Loucy (cell line): ENCODE data around the gene SUN1.

ENCODE experiments used
- H2AFZ ChIP-seq: fragments of 200-600 bp; sonication (generic); 2 replicates; pipeline ENCODE4 v1.6.0; 2016; ENCODE audit warnings: antibody characterized with exemption, mild to moderate bottlenecking, low read length, moderate library complexity
- H3F3A ChIP-seq: fragments of 200-600 bp; 2 replicates; pipeline ENCODE4 v1.6.0; 2016; ENCODE audit warnings: antibody characterized with exemption, low read depth, mild to moderate bottlenecking
- H3K27me3 ChIP-seq: fragments of 200-600 bp; sonication (generic); 2 replicates; pipeline ENCODE4 v1.6.1; 2014; ENCODE audit warnings: low read length, mild to moderate bottlenecking; ENCODE audit not compliant: insufficient read depth, poor library complexity, severe bottlenecking
- H3K36me3 ChIP-seq: fragments of 200-600 bp; sonication (generic); 2 replicates; pipeline ENCODE4 v1.6.1; 2016; ENCODE audit warnings: low read length; ENCODE audit not compliant: insufficient read depth
- H3K4me1 ChIP-seq: fragments of 200-600 bp; sonication (generic); 2 replicates; pipeline ENCODE4 v1.5.1; 2014; ENCODE audit warnings: low read length, mild to moderate bottlenecking; ENCODE audit not compliant: insufficient read depth, poor library complexity, severe bottlenecking
- H3K4me2 ChIP-seq: fragments of 200-600 bp; sonication (generic); 2 replicates; pipeline ENCODE4 v1.6.0; 2014; ENCODE audit warnings: antibody characterized with exemption, low read length, low read depth, mild to moderate bottlenecking; ENCODE audit not compliant: poor library complexity, severe bottlenecking
- H3K4me3 ChIP-seq: fragments of 200-600 bp; sonication (generic); 2 replicates; pipeline ENCODE4 v1.5.1; 2014; ENCODE audit warnings: low read length, mild to moderate bottlenecking, mixed read lengths; ENCODE audit not compliant: poor library complexity, severe bottlenecking
- H3K79me2 ChIP-seq: fragments of 200-600 bp; sonication (generic); 2 replicates; pipeline ENCODE4 v1.6.1; 2014; ENCODE audit warnings: low read length; ENCODE audit not compliant: insufficient read depth
- H3K9ac ChIP-seq: fragments of 200-600 bp; sonication (generic); 2 replicates; pipeline ENCODE4 v1.6.0; 2014; ENCODE audit warnings: mild to moderate bottlenecking, low read depth, low read length, moderate library complexity; ENCODE audit not compliant: poor library complexity, severe bottlenecking
- H3K9me2 ChIP-seq: fragments of 200-600 bp; sonication (generic); replicated peaks from 2 replicates; pipeline ENCODE4 v1.6.1; 2016; ENCODE audit warnings: low read depth, low read length, mixed read lengths
- H3K9me3 ChIP-seq: fragments of 200-600 bp; sonication (generic); 2 replicates; pipeline ENCODE4 v1.6.1; 2014; ENCODE audit warnings: mild to moderate bottlenecking, antibody characterized with exemption, low read length, low read depth; ENCODE audit not compliant: insufficient read depth
- H4K20me1 ChIP-seq: fragments of 200-600 bp; sonication (generic); 2 replicates; pipeline ENCODE4 v1.6.0; 2014; ENCODE audit warnings: antibody characterized with exemption, low read length, mild to moderate bottlenecking; ENCODE audit not compliant: insufficient read depth, poor library complexity, severe bottlenecking
- EZH2phosphoT487 ChIP-seq: fragments of 200-600 bp; IDR thresholded peaks from 2 replicates; pipeline ENCODE4 v1.6.1; 2018; ENCODE audit warnings: antibody characterized with exemption, mild to moderate bottlenecking, moderate library complexity, borderline replicate concordance
- TF ChIP-seq, protein P1 (sequence below): fragments of 200-600 bp; sonication (generic); conservative IDR thresholded peaks from 2 replicates; pipeline ENCODE4 v1.5.1; 2014; ENCODE audit warnings: mild to moderate bottlenecking, antibody characterized with exemption, low read length

Gene SUN1

DNA sequence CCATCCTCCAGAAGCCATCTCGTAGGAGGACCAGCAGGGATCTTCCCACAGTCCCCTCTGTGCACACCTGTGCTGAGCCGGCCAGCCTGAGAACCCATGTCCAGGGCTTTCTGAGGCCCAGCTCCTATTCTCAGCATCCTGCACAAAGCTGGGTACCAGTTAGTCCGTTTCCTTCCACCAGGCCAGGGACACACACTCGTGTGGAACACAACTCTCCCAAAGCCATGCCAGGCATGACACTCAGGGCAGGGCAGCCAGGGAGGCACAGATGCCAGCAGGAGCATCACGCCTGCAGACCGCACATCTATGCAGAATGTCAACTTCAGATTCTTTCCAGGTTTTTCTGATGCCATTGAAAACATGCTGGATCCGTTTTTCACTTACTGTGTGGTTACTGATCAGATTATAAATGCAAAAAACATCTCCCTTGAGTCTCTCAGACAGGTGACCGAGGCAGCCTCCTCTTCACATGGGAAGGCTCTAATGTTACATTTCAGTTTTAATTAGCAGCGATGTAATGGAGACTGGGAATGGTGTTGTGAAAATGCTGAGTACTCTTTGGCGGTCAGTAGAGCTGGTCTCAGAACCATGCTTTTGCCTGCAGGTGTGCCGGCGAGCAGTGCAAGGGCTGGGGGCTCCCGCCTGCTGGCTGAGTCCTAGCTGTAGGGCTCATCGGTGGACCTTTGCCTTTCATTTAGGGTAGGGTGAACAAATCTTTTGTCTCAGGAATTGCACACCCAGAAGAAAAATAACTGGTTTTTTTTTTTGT, 3.3 kb upstream of the SUN1 start:
- Histone ChIP-seq H2AFZ (no peak overlapping the region), H3K4me2 (no peak overlapping the region), H3K9me3 (no peaks in the 10 kb centered on the region), H3K36me3 (peaks cover 9% of the 10 kb centered on the region; the same call in 1 of the 2 replicates), H3K4me3 (no peak overlapping the region), H3K27me3 (no peaks in the 10 kb centered on the region), H4K20me1 (peaks cover 26% of the 10 kb centered on the region), H3K9ac (no peak overlapping the region), H3K4me1 (peaks cover 23% of the 10 kb centered on the region), H3F3A (peaks cover 3% of the 10 kb centered on the region; the same call in 1 of the 2 replicates), H3K79me2 (peaks cover 80% of the 10 kb centered on the region), H3K9me2 (no peaks in the 10 kb centered on the region)
- TF ChIP-seq, protein P1, sequence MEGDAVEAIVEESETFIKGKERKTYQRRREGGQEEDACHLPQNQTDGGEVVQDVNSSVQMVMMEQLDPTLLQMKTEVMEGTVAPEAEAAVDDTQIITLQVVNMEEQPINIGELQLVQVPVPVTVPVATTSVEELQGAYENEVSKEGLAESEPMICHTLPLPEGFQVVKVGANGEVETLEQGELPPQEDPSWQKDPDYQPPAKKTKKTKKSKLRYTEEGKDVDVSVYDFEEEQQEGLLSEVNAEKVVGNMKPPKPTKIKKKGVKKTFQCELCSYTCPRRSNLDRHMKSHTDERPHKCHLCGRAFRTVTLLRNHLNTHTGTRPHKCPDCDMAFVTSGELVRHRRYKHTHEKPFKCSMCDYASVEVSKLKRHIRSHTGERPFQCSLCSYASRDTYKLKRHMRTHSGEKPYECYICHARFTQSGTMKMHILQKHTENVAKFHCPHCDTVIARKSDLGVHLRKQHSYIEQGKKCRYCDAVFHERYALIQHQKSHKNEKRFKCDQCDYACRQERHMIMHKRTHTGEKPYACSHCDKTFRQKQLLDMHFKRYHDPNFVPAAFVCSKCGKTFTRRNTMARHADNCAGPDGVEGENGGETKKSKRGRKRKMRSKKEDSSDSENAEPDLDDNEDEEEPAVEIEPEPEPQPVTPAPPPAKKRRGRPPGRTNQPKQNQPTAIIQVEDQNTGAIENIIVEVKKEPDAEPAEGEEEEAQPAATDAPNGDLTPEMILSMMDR, result no peak
- no peak for TF ChIP-seq EZH2phosphoT487

DNA sequence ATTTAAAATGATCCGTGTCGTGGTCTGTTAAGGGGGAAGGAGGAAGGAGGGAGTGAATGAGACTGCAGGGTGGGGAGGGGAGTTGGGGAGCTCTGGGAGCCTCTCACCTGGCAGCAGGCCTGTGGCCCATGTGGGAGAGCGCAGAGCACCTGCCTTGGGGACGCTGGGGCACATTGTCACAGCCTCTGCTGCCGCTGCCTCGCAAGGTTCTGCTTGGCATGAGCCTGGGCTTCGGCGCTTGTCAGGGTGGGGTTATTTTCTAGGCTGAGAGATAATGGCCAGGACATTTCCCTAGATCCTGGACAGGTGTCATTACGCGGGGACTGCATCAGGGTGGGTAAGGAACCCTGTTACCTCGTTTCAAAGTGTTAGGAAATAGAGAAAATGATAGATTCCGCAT, 2.2 kb upstream of the SUN1 start:
- H2AFZ ChIP-seq, result no peak overlapping the region
- no peaks in the 10 kb centered on the region for H3K9me3 ChIP-seq
- TF ChIP-seq EZH2phosphoT487, result no peak
- TF ChIP-seq, protein P1, result no peak
- peaks cover 26% of the 10 kb centered on the region for H4K20me1 ChIP-seq
- no peaks in the 10 kb centered on the region for H3K9me2 ChIP-seq
- peaks cover 3% of the 10 kb centered on the region; the same call in 1 of the 2 replicates for H3F3A ChIP-seq
- H3K4me1 ChIP-seq, result peaks cover 18% of the 10 kb centered on the region
- H3K4me2 ChIP-seq, result no peak overlapping the region
- no peak overlapping the region for H3K9ac ChIP-seq
- peaks cover 81% of the 10 kb centered on the region for H3K79me2 ChIP-seq
- H3K27me3 ChIP-seq, result no peaks in the 10 kb centered on the region
- H3K4me3 ChIP-seq, result no peak overlapping the region
- peaks cover 9% of the 10 kb centered on the region; the same call in 1 of the 2 replicates for H3K36me3 ChIP-seq

DNA sequence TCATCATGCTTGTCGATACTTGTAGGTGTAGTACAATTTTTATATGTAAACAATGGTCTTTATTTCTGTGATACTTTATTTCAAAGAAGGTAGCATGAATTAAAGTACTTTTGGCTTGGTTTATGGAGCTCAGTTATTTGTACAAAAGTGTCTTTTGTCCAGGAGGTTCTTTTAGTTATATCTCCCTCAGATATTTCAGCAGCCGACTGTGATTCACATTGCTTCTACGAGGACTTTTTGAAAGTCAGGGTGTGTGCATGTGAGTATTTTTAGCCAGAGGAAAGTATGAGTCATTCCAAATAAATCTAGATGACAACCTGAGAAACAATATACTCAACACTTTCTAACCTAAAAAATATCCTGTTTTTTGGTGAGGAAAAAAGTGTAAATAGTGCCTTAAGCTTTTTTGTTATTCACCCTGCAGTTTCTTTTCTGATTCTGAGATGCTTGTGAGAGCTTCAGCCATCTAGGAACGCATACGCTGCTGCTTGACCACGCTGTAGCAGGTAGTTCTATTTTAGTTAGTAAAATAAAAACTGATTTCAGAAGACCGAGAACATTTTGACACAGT, 595 bp upstream of the SUN1 start:
- peaks cover 26% of the 10 kb centered on the region for H4K20me1 ChIP-seq
- peak overlapping the region; percentile 69 for H3K4me2 ChIP-seq
- H3K9me2 ChIP-seq, result no peaks in the 10 kb centered on the region
- H3K79me2 ChIP-seq, result peaks cover 85% of the 10 kb centered on the region
- H3K27me3 ChIP-seq, result no peaks in the 10 kb centered on the region
- no peak overlapping the region for H2AFZ ChIP-seq
- H3K9me3 ChIP-seq, result no peaks in the 10 kb centered on the region
- H3K9ac ChIP-seq, result peak overlapping the region; percentile 24
- peak overlapping the region; percentile 48 for H3K4me3 ChIP-seq
- TF ChIP-seq, protein P1, result no peak
- TF ChIP-seq EZH2phosphoT487, result no peak
- peaks cover 3% of the 10 kb centered on the region; the same call in 1 of the 2 replicates for H3K36me3 ChIP-seq
- H3K4me1 ChIP-seq, result peaks cover 15% of the 10 kb centered on the region
- H3F3A ChIP-seq, result peaks cover 3% of the 10 kb centered on the region; the same call in 1 of the 2 replicates
